IMR-90 (cell line): Measurements from ENCODE around the gene TBXAS1. TPM values are rescaled to one million over a fixed set of nuclear protein-coding genes. Genes with fewer than 3 reads are reported as not detected.

Experiments
- ATAC-seq: fragments of 200-7000 bp; cut with Tn5 transposase; 2 replicates; pipeline ENCODE4 v1.9.1; 2020; ENCODE audit warnings: low read depth, mild to moderate bottlenecking, moderate library complexity
- BruUV-seq: library from RNA; stranded (reverse); fragments of 400-500 nt; replicated peaks from 2 replicates; lab custom pipeline; 2021; lab: Mats Ljungman, UMichigan
- CTCF ChIA-PET: fragments of 300-600 bp; formaldehyde crosslinking; extraction: SDS; loops from one replicate; lab custom pipeline; 2021; ENCODE audit warnings: antibody characterized with exemption; lab: Yijun Ruan, JAX
- POLR2A ChIA-PET: fragments of 300-600 bp; sonication (Branson Sonifier 250); formaldehyde crosslinking; loops from one replicate; lab custom pipeline; 2022; ENCODE audit warnings: antibody characterized with exemption; ENCODE audit not compliant: unreplicated experiment; lab: Charles Lee
- DNase-seq: peaks from one replicate; pipeline ENCODE4 v3.0.0; 2013
- H2AFZ ChIP-seq: replicated peaks from 2 replicates; pipeline ENCODE3; 2013; ENCODE audit warnings: low read length, mild to moderate bottlenecking; ENCODE audit not compliant: poor library complexity
- H2AK5ac ChIP-seq: 2 replicates; pipeline ENCODE4 v1.6.1; 2013; ENCODE audit warnings: low read depth, low read length, inconsistent platforms
- H2AK9ac ChIP-seq: replicated peaks from 2 replicates; pipeline ENCODE3; 2013; ENCODE audit warnings: mild to moderate bottlenecking, low read depth, low read length, moderate library complexity; ENCODE audit not compliant: poor library complexity
- H2BK120ac ChIP-seq: 2 replicates; pipeline ENCODE4 v1.6.1; 2013; ENCODE audit warnings: low read depth, low read length, inconsistent platforms
- H2BK15ac ChIP-seq: 3 replicates; pipeline ENCODE4 v1.6.1; 2013; ENCODE audit warnings: low read depth, low read length, inconsistent platforms
- H2BK20ac ChIP-seq: 2 replicates; pipeline ENCODE4 v1.6.1; 2013; ENCODE audit warnings: low read depth, mild to moderate bottlenecking, inconsistent platforms, low read length, moderate library complexity
- H2BK5ac ChIP-seq: 2 replicates; pipeline ENCODE4 v1.6.1; 2013; ENCODE audit warnings: mild to moderate bottlenecking, low read depth, low read length, inconsistent platforms; ENCODE audit not compliant: poor library complexity, severe bottlenecking
- H3K14ac ChIP-seq: replicated peaks from 2 replicates; pipeline ENCODE4 v1.6.1; 2013; ENCODE audit warnings: low read depth, low read length, inconsistent platforms
- H3K18ac ChIP-seq: 2 replicates; pipeline ENCODE4 v1.6.1; 2013; ENCODE audit warnings: low read depth, low read length, control low read depth
- H3K23ac ChIP-seq: 2 replicates; pipeline ENCODE4 v1.6.1; 2013; ENCODE audit warnings: low read depth, low read length, inconsistent platforms
- H3K27ac ChIP-seq: 2 replicates; pipeline ENCODE4 v1.5.1; 2013; ENCODE audit warnings: mild to moderate bottlenecking, control low read depth, low read length; ENCODE audit not compliant: insufficient read depth
- H3K27me3 ChIP-seq: 2 replicates; pipeline ENCODE4 v1.6.1; 2013; ENCODE audit warnings: low read length; ENCODE audit not compliant: control insufficient read depth, insufficient read depth
- H3K36me3 ChIP-seq: 2 replicates; pipeline ENCODE4 v1.6.1; 2013; ENCODE audit warnings: low read length, mixed read lengths; ENCODE audit not compliant: control insufficient read depth, insufficient read depth
- H3K4ac ChIP-seq: 2 replicates; pipeline ENCODE4 v1.6.1; 2013; ENCODE audit warnings: low read depth, low read length, inconsistent platforms
- H3K4me1 ChIP-seq: 2 replicates; pipeline ENCODE4 v1.6.1; 2013; ENCODE audit warnings: low read length, mixed read lengths; ENCODE audit not compliant: control insufficient read depth, insufficient read depth
- H3K4me2 ChIP-seq: 2 replicates; pipeline ENCODE4 v1.6.1; 2013; ENCODE audit warnings: low read depth, mild to moderate bottlenecking, control low read depth, low read length, moderate library complexity
- H3K4me3 ChIP-seq: 2 replicates; pipeline ENCODE4 v1.5.1; 2013; ENCODE audit warnings: low read depth, mild to moderate bottlenecking, control low read depth, low read length, moderate library complexity; ENCODE audit not compliant: insufficient read depth
- H3K56ac ChIP-seq: 2 replicates; pipeline ENCODE4 v1.6.1; 2013; ENCODE audit warnings: low read length, inconsistent platforms; ENCODE audit not compliant: insufficient read depth; ENCODE audit errors: extremely low read depth
- H3K79me1 ChIP-seq, 2 experiments: 2 replicates each; pipeline ENCODE4 v1.6.1; 2013; ENCODE audit warnings: low read length in 2 of 2, inconsistent platforms in 1 of 2, low read depth in 1 of 2
- H3K9ac ChIP-seq: 2 replicates; pipeline ENCODE4 v1.6.1; 2013; ENCODE audit warnings: low read depth, low read length, control low read depth
- H3K9me1 ChIP-seq: 2 replicates; pipeline ENCODE4 v1.6.1; 2013; ENCODE audit warnings: low read length, inconsistent platforms; ENCODE audit not compliant: insufficient read depth
- H3K9me3 ChIP-seq: 2 replicates; pipeline ENCODE4 v1.6.1; 2013; ENCODE audit warnings: low read length; ENCODE audit not compliant: control insufficient read depth, insufficient read depth
- H4K20me1 ChIP-seq: 2 replicates; pipeline ENCODE4 v1.6.1; 2013; ENCODE audit warnings: low read length, inconsistent platforms; ENCODE audit not compliant: insufficient read depth
- H4K5ac ChIP-seq: 2 replicates; pipeline ENCODE4 v1.6.1; 2013; ENCODE audit warnings: mild to moderate bottlenecking, low read depth, low read length, control low read depth
- H4K8ac ChIP-seq, 2 experiments: 2 replicates each; pipeline ENCODE4 v1.6.1; 2013; ENCODE audit warnings: low read depth in 2 of 2, low read length in 2 of 2, control low read depth in 1 of 2, inconsistent platforms in 1 of 2
- H4K91ac ChIP-seq: 2 replicates; pipeline ENCODE4 v1.6.1; 2013; ENCODE audit warnings: low read depth, low read length, inconsistent platforms; ENCODE audit not compliant: insufficient read depth
- BHLHE40 ChIP-seq: fragments of 150-350 bp; IDR thresholded peaks from 2 replicates; pipeline ENCODE4 v1.6.1; 2016; ENCODE audit warnings: mild to moderate bottlenecking, low read depth, low read length
- CEBPB ChIP-seq: IDR thresholded peaks from 2 replicates; pipeline ENCODE4 v1.6.1; 2012; ENCODE audit warnings: low read depth, low read length, improper control_type of control experiment
- CHD1 ChIP-seq: IDR thresholded peaks from 2 replicates; pipeline ENCODE4 v1.6.1; 2012; ENCODE audit warnings: low read depth, low read length, improper control_type of control experiment
- CTCF ChIP-seq: conservative IDR thresholded peaks from 2 replicates; pipeline ENCODE4 v1.5.1; 2012; ENCODE audit warnings: mild to moderate bottlenecking, low read depth, low read length, improper control_type of control experiment
- ELK1 ChIP-seq: fragments of 150-350 bp; IDR thresholded peaks from 2 replicates; pipeline ENCODE4 v1.6.1; 2016; ENCODE audit warnings: low read depth, mild to moderate bottlenecking, low read length, moderate library complexity, borderline replicate concordance
- FOS ChIP-seq: fragments of 150-350 bp; IDR thresholded peaks from 2 replicates; pipeline ENCODE4 v1.6.1; 2016; ENCODE audit warnings: low read depth, low read length
- MAFK ChIP-seq: IDR thresholded peaks from 2 replicates; pipeline ENCODE4 v1.6.1; 2012; ENCODE audit warnings: low read depth, low read length, improper control_type of control experiment
- MAZ ChIP-seq: IDR thresholded peaks from 2 replicates; pipeline ENCODE4 v1.6.1; 2012; ENCODE audit warnings: low read depth, mild to moderate bottlenecking, low read length, improper control_type of control experiment, moderate library complexity, borderline replicate concordance
- POLR2A ChIP-seq: IDR thresholded peaks from 2 replicates; pipeline ENCODE4 v1.6.1; 2012; ENCODE audit warnings: mild to moderate bottlenecking, low read depth, low read length
- RAD21 ChIP-seq: IDR thresholded peaks from 2 replicates; pipeline ENCODE4 v1.6.1; 2012; ENCODE audit warnings: low read length, improper control_type of control experiment
- RCOR1 ChIP-seq: IDR thresholded peaks from 2 replicates; pipeline ENCODE4 v1.6.1; 2012; ENCODE audit warnings: mild to moderate bottlenecking, low read length, improper control_type of control experiment; ENCODE audit not compliant: insufficient replicate concordance
- RFX5 ChIP-seq: IDR thresholded peaks from 2 replicates; pipeline ENCODE4 v1.8.0; 2012; ENCODE audit warnings: low read depth, mild to moderate bottlenecking, low read length, moderate library complexity
- SMC3 ChIP-seq: fragments of 150-350 bp; IDR thresholded peaks from 2 replicates; pipeline ENCODE4 v1.6.1; 2016; ENCODE audit warnings: low read depth, mild to moderate bottlenecking, antibody characterized with exemption, low read length, moderate library complexity
- WGBS, 2 experiments: methylation state at CpG; one replicate each; pipeline versions ENCODE4 v1.1.5 to v1.1.7; 2013; ENCODE audit warnings: missing lambda C conversion rate in 2 of 2; ENCODE audit not compliant: insufficient read length in 1 of 2; ENCODE audit errors: extremely low coverage in 2 of 2; 5-methylcytosine and 5-hydroxymethylcytosine counted together
- dilution Hi-C: fragments of 300-500 bp; cut with HindIII; formaldehyde crosslinking; loops from one replicate; pipeline ENCODE4 v1.14.3; 2018; ENCODE audit warnings: low sequenced_read_pairs; ENCODE audit not compliant: unreplicated experiment
- in situ Hi-C: fragments of 300-500 bp; cut with MboI; formaldehyde crosslinking; loops from 3 replicates; pipeline ENCODE4 v1.14.3; 2019; ENCODE audit warnings: low sequenced_read_pairs, inconsistent platforms, mixed read lengths
- intact Hi-C: fragments of 100-400 bp; cut with micrococcal nuclease; formaldehyde crosslinking; loops from 2 replicates; pipeline ENCODE4 v1.10.0; 2022
- polyA plus RNA-seq, 3 experiments: library from polyadenylated mRNA; depleted of rRNA; stranded (reverse); fragments of >200 nt; gene quantifications; 2 replicates each; pipeline ENCODE4 v1.2.3, GENCODE V29; 2012; ENCODE audit warnings: low replicate concordance in 1 of 3
- total RNA-seq: library from RNA; depleted of rRNA; stranded (reverse); fragments of >200 nt; gene quantifications from 2 replicates; pipeline ENCODE4 v1.2.3, GENCODE V29; 2012
- TF ChIP-seq, protein P1 (sequence below): fragments of 150-350 bp; IDR thresholded peaks from 2 replicates; pipeline ENCODE4 v1.6.1; 2017; ENCODE audit warnings: mild to moderate bottlenecking, antibody characterized with exemption, low read length, low read depth

TBXAS1 gene
- total and polyA plus RNA-seq, 2 of the 4 experiments (the other 2 are of a cell fraction) = 5.9 to 10.8 TPM

DNA sequence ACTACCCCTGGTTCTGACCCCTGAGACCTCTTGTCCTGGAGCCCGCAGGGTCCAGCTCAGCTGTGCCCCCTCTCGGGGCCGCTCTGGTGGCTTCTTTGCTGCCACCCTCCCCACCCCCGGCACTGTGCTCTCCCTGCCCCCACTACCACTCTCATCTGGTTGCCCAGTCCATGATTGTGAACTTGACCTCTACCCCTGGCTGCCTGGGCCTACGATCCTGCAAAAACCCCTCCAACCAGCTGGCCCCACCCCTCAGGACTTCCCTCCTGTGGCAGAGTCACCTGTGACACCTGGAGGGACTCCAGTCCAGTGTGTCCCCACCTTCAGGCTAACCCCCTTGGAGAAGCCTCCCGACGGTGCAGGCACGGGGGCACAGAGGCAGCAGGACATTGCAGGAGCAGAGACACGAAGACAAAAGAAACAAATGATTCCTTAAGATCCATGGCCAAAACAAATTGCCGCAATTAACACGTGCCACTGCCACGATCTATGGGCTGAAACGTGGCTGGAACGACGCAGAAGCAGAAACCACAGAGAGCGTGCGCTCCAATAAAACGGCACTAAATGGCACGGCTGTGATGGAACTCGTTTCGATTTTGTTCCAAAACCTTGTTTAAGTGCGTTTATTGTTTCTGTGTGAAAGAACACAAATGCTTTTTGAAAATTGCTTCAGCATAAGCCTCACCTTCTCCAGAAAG is 161.7 kb downstream of the TBXAS1 start:
- Histone ChIP-seq H4K5ac (no peak overlapping the region), H2BK15ac (no peak overlapping the region), H3K4me1 (peaks cover 15% of the 10 kb centered on the region), H3K9ac (no peak overlapping the region), H3K56ac (no peak overlapping the region), H2BK120ac (no peak overlapping the region), H3K79me1 (0 out of 4 replicates have a peak, but pooled peaks cover 0 to 2% of the 10 kb centered on the region in 2 experiments), H3K27ac (no peak overlapping the region), H3K9me3 (no peaks in the 10 kb centered on the region), H2BK5ac (no peak overlapping the region), H4K91ac (no peak overlapping the region), H2AK5ac (0 out of 2 replicates have a peak overlapping the region, but pooled peaks have one; percentile 25), H3K4me2 (no peak overlapping the region), H3K36me3 (no peaks in the 10 kb centered on the region), H4K8ac (no peak overlapping the region), H3K27me3 (no peaks in the 10 kb centered on the region; the same call in 1 of the 2 replicates), H2AFZ (no peak overlapping the region), H4K20me1 (no peaks in the 10 kb centered on the region), H3K14ac (no peak overlapping the region), H3K4ac (no peak overlapping the region), H2AK9ac (no peak overlapping the region), H3K18ac (no peak overlapping the region), H3K23ac (no peak overlapping the region), H2BK20ac (no peak overlapping the region; the same call in 1 of the 2 replicates), H3K9me1 (peaks cover 21% of the 10 kb centered on the region), H3K4me3 (no peak overlapping the region)
- BruUV-seq = no TSS peak
- dilution Hi-C loops = no loop called here
- POLR2A ChIA-PET = no interaction called here
- 96% methylated on average over 14 of the region's 22 CpGs; no CpG with 5 or more reads in 1 of the 2 experiments for WGBS, 2 experiments
- ATAC-seq (no peak), DNase-seq (no peak)
- CTCF ChIA-PET = no interaction called here
- intact Hi-C loops = no loop called here
- in situ Hi-C loops = no loop called here
- no peak for TF ChIP-seq MAZ
- no peak for TF ChIP-seq SMC3
- no peak for TF ChIP-seq ELK1
- no peak for TF ChIP-seq CHD1
- no peak for TF ChIP-seq CEBPB
- TF ChIP-seq RCOR1 = no peak
- TF ChIP-seq POLR2A = no peak
- TF ChIP-seq MAFK = no peak
- no peak for TF ChIP-seq FOS
- no peak for TF ChIP-seq RFX5
- TF ChIP-seq, protein P1, sequence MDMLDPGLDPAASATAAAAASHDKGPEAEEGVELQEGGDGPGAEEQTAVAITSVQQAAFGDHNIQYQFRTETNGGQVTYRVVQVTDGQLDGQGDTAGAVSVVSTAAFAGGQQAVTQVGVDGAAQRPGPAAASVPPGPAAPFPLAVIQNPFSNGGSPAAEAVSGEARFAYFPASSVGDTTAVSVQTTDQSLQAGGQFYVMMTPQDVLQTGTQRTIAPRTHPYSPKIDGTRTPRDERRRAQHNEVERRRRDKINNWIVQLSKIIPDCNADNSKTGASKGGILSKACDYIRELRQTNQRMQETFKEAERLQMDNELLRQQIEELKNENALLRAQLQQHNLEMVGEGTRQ = no peak
- no peak for TF ChIP-seq CTCF
- no peak for TF ChIP-seq RAD21
- no peak for TF ChIP-seq BHLHE40
